Activated CD4-positive, alpha-beta T cell treated with anti-CD3 and anti-CD28 coated beads, Interleukin-10, Interleukin-2, amounts not matched to agents 100 ng/mL and 50 ng/mL, durations not matched to agents 16 hours and 8 hours (primary cell): ENCODE measurements around the gene RUVBL1.
"Not testable (repeated sequence)": the region's sequence is repeated elsewhere in the genome, so short reads cannot be mapped to it uniquely, and the experiment has no call there.

Experiments used
- DNase-seq: peaks from one replicate; pipeline ENCODE4 v3.0.0-alpha.2; 2020

The RUVBL1 gene

GRCh38 chr3:128123538-128124368 is at the start of gene RUVBL1:
Gene RUVBL1 (minus strand): TSS chr3:128123812. CDS start chr3:128123724, 88 bp downstream.
- DNase-seq: peak; percentile 99

DNA sequence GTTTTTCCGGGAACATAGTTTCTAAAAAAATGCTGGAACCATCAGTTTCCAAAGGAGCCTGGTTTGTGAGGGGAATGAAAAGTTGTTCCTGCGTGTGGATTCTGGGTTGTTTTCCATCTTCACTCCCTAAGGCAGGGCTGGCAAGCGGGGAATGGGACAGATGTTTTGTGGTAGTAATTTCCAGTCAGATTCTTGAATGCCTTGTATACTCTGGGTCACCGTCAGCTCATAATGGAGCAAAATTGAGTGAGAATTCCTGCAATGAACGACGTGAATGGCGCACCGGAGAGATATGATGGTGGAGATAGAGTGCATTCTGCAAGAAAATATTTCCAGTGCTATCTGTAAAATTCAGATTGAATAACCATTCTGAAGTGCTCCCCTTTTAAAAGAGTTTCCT is 49.6 kb upstream of the RUVBL1 start:
- no peak for DNase-seq

- DNase-seq: peak; percentile 4
Observed at GRCh38 chr3:128170866-128171516, 47.4 kb upstream of the RUVBL1 start.

DNA sequence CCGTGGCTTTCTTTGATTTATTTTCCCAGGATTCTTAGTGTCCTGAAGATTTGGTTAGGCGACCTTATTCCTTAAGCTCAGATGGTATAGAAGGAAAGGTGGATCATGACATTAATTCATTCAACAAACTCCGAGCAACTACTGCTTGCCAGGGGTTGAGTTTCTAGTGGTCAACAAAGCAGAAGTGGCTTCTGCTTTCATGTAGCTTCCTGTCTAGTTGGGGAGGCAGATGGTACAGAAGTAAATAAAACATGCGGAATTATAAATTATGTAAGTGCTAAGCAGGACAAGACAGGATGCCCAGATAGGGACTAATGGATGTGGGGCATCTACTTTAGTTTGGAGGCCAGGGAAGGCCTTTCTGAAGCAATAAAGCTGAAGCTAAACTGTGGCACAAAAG is 45.2 kb upstream of the RUVBL1 start:
- DNase-seq: no peak

DNA sequence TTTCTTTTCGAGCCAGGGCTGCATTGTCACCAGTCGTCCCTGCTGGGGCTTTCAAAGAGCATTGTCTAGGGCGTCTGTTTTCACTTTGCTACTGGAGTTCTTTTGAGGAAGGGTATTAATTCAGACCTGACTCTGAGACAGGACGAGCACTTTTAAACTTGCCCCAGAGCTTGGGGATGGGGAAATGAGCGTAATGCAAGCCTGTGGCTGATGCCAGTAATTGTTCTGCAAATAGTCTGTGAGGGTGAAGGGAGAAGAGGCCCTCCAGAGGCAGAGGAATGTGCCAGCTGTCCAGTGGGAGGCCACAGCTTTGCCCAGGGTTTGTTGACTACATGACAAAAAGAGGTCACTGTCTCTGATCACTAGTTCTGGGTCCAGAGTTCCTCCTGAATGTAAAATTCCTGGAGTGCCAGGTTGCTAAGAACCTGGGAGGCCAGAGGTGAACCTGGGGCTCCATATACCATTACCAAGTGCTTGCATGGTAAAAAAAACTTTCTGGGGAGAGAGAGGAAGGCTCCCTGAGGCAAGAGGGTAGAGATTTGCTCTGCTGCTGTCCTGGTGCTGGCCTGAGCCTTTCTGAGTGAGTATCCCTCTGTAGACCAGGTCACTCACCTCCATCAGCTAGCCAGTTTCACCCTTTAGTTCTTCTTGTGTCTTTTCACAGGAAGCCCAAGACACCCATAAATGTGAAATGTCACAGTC is 44.5 kb upstream of the RUVBL1 start:
- no peak for DNase-seq

GRCh38 chr3:128167646-128167972 is 44.0 kb upstream of the RUVBL1 start:
- DNase-seq: no peak

- no peak for DNase-seq
Observed at GRCh38 chr3:128166971-128167453, 43.4 kb upstream of the RUVBL1 start.

DNA sequence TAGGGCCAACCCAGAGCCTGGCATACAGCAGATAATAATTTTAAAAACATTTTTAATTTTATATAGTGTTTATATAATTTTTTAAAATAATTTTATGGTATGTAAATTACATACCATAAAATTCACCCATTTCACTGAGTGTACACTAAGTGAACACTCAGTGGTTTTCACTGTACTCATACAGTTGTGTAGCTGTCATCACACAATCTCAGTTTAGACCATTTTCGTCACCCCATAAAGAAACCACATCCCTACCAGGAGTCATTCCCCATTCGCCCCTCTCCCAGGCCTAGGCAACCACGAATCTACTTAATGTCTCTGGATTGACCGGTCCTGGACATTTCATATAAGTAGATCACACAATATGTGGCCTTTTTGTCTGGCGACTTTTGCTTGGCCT is 39.8 kb upstream of the RUVBL1 start:
- DNase-seq: no peak

DNA sequence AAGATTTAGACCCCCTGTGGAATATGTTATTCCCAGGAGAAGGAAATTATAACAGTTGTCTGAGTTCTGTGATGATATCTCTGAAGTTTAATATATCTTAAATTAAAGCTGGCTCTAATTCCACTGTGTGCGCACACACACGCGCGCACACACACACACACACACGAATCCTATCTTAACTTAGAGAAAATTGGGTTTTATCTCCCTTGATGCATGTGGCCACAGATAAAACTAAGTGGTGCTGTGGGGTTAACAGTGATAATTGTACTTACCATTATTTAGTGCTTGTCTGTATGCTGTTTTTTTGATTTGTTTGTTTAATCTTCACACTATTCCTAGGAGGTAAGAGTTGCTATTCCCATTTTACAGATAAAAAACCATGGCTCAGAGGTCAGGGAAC is 37.0 kb upstream of the RUVBL1 start:
- DNase-seq: no peak

- DNase-seq: no peak
Observed at GRCh38 chr3:128155616-128156360, 32.2 kb upstream of the RUVBL1 start.

GRCh38 chr3:128154354-128154753 is 30.7 kb upstream of the RUVBL1 start:
- DNase-seq: not testable (repeated sequence)

DNA sequence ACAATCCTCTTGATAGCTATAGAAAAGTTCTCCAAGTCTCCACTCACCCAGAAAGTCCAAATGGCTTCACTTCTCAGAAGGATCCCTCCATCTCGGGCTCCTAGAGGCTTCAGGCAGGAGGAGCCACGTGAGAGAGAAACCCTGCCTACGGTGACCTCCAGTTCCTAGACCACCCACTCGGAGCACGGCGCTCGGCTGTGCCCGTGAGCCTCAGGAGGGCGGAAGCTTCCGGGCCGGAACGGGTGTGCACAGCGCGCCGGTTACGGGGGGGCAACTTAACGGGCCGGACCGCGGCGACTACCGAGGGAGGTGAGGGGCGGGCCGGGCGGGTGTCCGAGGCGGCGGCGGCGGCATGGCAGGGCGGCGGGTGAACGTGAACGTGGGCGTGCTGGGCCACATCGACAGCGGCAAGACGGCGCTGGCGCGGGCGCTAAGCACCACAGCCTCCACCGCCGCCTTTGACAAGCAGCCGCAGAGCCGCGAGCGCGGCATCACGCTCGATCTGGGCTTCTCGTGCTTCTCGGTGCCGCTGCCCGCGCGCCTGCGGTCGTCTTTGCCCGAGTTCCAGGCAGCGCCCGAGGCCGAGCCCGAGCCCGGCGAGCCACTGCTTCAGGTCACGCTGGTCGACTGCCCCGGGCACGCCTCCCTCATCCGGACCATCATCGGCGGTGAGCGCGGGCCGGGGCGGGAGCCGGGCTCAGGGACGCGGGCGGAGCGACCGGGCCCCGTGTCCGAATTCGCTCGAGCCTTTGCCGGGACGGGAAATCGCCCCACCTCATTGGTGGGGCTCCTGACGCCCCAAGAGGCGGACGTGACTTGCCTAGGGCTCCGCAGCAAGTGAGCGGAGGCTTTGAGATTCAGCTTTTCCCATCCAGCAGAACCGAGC is 29.8 kb upstream of the RUVBL1 start, which contains the start of gene EEFSEC:
Gene EEFSEC (plus strand): TSS at position 326 of the 886 bp plus-strand sequence. CDS start 27 bp downstream, at position 353.
- DNase-seq: peak; percentile 88

- no peak for DNase-seq
Observed at GRCh38 chr3:128152419-128153155, 29.0 kb upstream of the RUVBL1 start.

DNA sequence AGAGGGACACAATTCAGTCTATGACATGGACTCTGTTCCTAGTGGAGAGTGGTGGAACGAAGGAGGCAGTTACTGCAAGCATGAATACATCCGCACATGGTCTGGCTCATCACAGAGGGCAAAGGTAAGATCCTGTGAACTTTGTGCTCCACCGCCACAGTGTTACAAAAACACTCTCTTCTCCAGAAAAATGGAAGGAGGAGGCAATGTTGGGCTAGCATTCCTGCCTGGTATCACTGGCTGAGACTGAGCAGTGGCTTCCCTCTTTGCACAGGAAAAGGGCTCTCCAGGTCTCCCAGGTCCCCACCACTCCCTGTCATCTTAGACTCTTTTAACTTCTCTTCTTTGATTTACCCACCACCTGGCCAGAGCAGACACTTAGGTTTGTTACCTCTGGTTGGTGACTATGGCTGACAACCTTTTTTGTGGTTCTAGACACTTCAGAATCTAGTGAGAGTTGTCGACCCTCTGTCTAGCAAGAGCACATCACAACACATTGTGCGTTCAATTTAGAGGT is 28.2 kb upstream of the RUVBL1 start:
- DNase-seq: no peak

DNA sequence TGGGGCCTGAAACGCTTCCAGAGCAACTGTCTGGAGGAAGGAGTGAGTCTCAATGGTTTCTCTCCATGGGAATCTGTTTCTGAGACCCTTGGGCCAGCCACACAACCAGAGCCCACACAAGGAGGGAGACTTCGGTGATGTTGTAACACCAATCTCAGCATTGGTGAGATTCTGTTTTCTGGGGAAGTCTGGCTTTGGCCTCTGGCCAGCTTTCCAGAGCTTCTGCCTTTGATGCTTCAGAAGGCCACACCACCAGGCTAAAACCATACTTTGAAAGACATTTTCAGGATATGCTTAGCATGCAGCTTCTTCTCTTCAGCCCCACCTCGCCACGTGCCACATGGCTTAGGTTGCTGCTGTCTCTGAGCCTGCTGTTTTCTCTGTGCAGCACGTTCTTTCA is 26.0 kb upstream of the RUVBL1 start:
- no peak for DNase-seq

DNA sequence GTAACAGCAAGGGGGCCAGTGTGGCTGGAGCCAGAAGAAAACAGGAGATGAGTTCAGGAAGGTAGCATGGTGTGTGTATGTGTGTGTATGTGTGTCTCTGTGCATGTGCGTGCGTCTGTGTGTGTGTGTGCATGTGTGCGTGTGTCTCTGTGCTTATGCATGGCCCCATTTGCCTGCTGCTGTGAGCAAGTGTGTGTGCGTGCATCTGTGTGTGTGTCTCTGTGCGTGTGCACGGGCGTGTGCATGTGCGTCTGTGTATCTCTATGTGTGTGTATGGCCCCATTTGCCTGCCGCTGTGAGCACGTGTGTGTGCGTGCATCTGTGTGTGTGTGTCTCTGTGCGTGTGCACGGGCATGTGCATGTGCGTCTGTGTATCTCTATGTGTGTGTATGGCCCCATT is 22.6 kb upstream of the RUVBL1 start:
- DNase-seq: no peak

GRCh38 chr3:128145279-128145678 is 21.7 kb upstream of the RUVBL1 start:
- DNase-seq: no peak

DNA sequence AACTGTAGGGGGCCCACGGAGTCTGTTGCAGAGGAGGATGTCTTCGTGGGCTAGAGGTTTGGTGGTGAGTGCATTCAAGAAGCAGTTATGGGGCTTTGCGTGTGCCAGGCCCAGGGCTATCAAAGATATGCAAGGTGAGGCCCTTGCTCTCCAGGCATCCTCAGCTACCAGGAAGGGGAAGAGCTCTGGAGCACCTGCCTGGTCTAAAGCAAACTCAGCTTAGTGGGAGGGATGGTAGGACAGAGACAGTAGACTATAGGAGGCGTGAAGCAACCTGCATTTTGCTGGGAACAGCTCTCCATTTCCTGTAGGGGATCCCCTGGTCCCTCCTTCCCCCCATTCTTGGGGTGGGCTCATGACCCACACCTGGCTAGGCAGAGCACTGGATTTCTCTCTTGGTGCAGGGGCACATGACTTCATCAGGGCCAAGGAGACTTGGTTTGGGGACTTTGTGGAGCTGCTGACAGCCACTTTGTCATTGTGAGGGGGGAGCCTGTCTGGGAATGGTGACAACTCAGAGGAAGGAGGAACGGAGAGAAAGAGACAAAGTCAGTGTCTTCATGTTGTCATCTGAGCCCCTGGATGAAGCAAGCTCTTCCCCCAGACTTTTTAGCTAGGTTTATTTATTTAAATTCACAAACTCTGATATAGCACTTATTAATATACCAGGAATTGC is 21.0 kb upstream of the RUVBL1 start:
- DNase-seq: no peak

GRCh38 chr3:128143496-128143895 is 19.9 kb upstream of the RUVBL1 start:
- DNase-seq: no peak

GRCh38 chr3:128133273-128133883 is 9.8 kb upstream of the RUVBL1 start:
- DNase-seq: peak; percentile 58
